Cortex of kidney (tissue), 1 donor: ENCODE measurements around the gene ERBB4.

Source experiments
- DNase-seq: peaks from one replicate; lab custom pipeline; 2025; lab: John Stamatoyannopoulos, UW

The ERBB4 gene

DNA sequence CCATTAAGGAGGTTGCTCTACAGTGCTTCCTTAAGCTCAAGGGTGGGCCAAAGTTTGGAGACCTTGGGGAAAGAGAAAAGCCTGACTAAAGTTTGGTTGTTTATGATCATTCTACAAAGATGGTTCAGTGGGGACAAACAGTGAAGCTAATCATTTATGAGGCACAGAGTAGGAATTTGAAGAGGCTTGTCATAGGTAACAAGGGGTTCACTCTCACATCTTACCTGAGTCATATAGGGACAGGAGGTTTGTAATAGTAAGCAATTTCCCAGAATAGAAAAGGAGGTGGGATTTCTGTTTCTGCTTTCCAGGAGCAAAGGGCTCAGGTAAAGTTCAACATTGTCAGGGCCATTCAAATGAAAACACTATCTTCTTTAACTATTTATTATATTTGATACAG is 1194.3 kb downstream of the ERBB4 start:
- DNase-seq, result no peak

GRCh38 chr2:211333377-211333776 is 1205.2 kb downstream of the ERBB4 start:
- DNase-seq, result no peak

DNA sequence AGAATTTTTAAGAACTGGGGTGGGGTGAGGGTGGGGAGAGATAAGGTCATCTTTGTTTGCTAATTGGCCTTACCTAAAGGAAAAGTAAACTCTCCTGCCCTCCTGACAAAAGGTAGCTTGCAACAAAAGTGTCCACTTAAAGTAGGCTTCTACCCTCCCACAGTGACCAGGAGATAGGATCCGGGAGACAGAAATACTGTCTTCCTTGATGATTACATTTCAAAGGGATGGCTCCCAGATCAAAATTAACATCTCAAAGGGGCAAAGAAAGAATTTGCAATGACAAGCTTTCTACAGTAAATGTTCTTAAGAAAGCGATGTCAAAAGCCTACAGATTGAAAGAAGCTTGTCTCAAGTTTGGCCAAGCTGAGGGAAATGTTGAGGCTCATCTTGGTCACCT is 1206.9 kb downstream of the ERBB4 start:
- no peak for DNase-seq

- DNase-seq, result no peak
Observed at GRCh38 chr2:211329882-211330281, 1208.7 kb downstream of the ERBB4 start.

DNA sequence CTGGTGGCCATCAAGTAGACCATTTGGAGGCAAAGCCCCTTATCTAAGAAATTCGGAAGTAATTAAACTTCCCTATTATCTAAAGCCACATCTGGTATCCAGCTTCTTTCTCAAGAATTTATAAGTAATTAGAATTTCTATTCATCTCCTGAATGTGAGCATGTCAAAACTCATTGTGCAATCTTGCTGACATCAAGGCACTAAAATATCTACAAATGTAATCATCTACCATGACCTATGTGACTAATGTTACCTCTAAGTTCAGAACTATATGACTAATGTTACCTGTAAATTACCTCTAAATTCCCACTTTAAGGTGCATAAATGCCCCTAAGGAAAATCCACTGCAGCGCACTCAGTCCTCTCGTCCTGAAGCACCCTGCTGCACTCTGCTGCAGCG is 1209.2 kb downstream of the ERBB4 start:
- no peak for DNase-seq

GRCh38 chr2:211328126-211328525 is 1210.5 kb downstream of the ERBB4 start:
- no peak for DNase-seq
